Measurements from ENCODE around the gene STAMBP. TPM values are rescaled to one million over a fixed set of nuclear protein-coding genes. Genes with fewer than 3 reads are reported as not detected.
A peak's percentile ranks its signal among the peaks of the same experiment; 100 is the strongest.

STAMBP gene
- total RNA-seq, 1 donor from 2014 or later, result 36.4 TPM

DNA sequence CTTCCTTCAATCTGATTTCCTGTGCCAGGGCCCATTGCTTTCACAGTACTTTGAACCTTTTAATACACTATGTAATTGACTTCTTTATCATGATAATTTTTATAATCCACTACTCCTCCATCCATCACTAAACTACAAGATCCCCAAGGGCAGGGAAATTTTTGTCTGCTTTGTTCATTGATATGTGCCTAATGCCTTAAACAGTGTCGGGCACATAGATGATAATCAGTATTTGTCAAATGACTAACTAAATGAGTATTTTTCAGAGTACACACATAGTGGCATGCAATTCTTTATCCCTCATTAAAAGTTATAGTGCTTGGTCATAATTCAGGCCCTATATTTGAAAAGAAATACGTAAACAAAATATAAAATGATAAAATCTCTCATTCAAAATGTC lies 5.3 kb upstream of the STAMBP start:
- TF ChIP-seq, protein P1, sequence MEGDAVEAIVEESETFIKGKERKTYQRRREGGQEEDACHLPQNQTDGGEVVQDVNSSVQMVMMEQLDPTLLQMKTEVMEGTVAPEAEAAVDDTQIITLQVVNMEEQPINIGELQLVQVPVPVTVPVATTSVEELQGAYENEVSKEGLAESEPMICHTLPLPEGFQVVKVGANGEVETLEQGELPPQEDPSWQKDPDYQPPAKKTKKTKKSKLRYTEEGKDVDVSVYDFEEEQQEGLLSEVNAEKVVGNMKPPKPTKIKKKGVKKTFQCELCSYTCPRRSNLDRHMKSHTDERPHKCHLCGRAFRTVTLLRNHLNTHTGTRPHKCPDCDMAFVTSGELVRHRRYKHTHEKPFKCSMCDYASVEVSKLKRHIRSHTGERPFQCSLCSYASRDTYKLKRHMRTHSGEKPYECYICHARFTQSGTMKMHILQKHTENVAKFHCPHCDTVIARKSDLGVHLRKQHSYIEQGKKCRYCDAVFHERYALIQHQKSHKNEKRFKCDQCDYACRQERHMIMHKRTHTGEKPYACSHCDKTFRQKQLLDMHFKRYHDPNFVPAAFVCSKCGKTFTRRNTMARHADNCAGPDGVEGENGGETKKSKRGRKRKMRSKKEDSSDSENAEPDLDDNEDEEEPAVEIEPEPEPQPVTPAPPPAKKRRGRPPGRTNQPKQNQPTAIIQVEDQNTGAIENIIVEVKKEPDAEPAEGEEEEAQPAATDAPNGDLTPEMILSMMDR (IDR thresholded peaks at IDR 0.05), result no peak
- no peak for DNase-seq (ENCODE audit: low spot score in 2 of 2)
- Histone ChIP-seq H3K4me1 (peaks cover 0 to 4% of the 10 kb centered on the region in 2 donors), H3K27me3 (no peaks in the 10 kb centered on the region), H3K4me3 (no peak overlapping the region), H3K27ac (no peak overlapping the region), H3K36me3 (no peaks in the 10 kb centered on the region), H3K9me3 (no peaks in the 10 kb centered on the region)
- intact Hi-C loops (cut with DNase I), result loop anchor here (5.0 kb wide), 1 partner anchor 509 kb away; no protein-coding TSS in a partner anchor

DNA sequence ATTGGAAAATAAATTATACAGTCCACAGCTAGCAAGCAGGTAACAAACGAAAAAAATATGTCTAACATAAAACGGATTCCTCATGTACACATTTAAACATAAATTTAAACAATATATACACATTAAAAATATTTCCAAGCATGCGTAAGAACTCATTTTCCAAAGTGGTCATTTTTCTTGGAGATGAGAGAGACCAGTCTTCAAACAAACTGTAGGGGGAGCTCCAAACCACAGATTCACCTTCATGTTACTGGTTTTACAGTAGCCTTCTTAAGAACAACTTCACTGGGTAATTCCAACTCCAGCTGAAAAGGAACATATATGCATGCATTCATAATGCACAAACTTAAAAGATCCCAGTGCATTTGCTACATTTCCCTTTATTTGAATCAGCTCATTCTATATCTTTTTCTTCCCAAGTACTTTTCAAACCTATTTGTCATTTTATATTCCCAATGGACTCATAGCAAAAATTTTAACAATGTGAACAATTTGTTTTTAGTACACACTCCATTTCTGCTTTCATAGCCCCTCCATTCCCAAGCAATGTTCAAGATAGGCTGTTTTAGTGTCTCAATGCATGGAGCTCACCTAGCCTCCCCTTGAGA lies 4.7 kb upstream of the STAMBP start:
- Histone ChIP-seq H3K9me3 (no peaks in the 10 kb centered on the region), H3K27ac (no peak overlapping the region), H3K4me1 (peaks cover 0 to 4% of the 10 kb centered on the region in 2 donors), H3K27me3 (no peaks in the 10 kb centered on the region), H3K4me3 (no peak overlapping the region), H3K36me3 (no peaks in the 10 kb centered on the region)
- intact Hi-C loops (cut with DNase I), result loop anchor here (1.0 to 5.0 kb wide), 2 partner anchors 437 to 508 kb away; no protein-coding TSS in a partner anchor
- DNase-seq (ENCODE audit: low spot score in 2 of 2), result no peak
- TF ChIP-seq, protein P1 (IDR thresholded peaks at IDR 0.05), result peak; percentile 70 to 78 (median 76)

DNA sequence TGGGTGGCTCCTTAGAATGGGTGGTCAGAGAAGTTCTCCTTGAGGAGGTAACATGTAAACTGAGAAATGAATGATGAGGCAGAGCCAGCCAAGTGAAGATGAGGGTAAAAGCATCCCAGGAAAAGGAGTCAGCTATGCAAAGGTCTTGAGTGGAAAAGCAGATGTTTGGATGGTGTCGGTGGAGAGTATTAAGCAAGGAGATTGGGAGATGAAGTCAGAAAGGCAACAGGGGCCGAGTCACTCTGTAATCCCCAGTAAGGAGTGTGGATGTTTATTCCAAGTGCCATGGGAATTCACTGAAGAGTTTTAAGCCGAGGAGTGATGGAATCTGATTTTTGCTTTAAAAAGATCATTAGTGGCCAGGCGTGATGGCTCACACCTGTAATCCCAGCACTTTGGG lies 3.4 kb upstream of the STAMBP start:
- no peak overlapping the region for H3K4me3 ChIP-seq
- intact Hi-C loops (cut with DNase I), result loop anchor here (5.0 kb wide), 2 partner anchors 297 to 632 kb away; partner anchors contain the start of genes INO80B and WBP1
- H3K9me3 ChIP-seq, result no peaks in the 10 kb centered on the region
- TF ChIP-seq, protein P1 (IDR thresholded peaks at IDR 0.05), result no peak
- peaks cover 3 to 7% of the 10 kb centered on the region in 2 donors for H3K4me1 ChIP-seq
- H3K27ac ChIP-seq, result no peak overlapping the region
- DNase-seq (ENCODE audit: low spot score in 2 of 2), result no peak
- no peaks in the 10 kb centered on the region for H3K36me3 ChIP-seq
- H3K27me3 ChIP-seq, result no peaks in the 10 kb centered on the region

DNA sequence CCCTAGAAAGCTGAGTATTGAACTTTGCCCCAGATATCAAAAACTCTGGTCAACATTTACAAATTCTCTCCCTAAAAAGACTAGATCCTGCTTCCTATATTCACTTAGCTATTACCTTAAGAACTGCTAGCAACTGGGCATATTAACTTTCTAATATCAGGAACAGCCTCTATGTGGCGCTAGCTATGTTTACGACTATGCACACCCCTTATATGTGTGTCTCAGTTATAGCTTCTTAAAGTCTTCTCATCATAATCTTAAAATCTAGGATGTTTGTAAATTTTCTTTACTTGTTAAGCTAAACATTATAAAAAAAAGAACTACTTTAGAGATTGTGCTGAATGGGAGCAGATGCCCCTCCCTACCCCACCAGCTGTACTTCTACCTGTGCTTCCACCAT lies 1.7 kb upstream of the STAMBP start:
- Histone ChIP-seq H3K9me3 (no peaks in the 10 kb centered on the region), H3K4me3 (no peak overlapping the region), H3K27me3 (no peaks in the 10 kb centered on the region), H3K27ac (no peak overlapping the region), H3K4me1 (peaks cover 3 to 7% of the 10 kb centered on the region in 2 donors), H3K36me3 (peaks cover 0 to 5% of the 10 kb centered on the region in 2 donors)
- TF ChIP-seq, protein P1 (IDR thresholded peaks at IDR 0.05), result peak in 2 of 3 experiments; percentile 4 to 5
- intact Hi-C loops (cut with DNase I), result loop anchor here (5.0 kb wide), 2 partner anchors 295 to 630 kb away; partner anchors contain the start of genes INO80B and WBP1
- no peak for DNase-seq (ENCODE audit: low spot score in 2 of 2)

DNA sequence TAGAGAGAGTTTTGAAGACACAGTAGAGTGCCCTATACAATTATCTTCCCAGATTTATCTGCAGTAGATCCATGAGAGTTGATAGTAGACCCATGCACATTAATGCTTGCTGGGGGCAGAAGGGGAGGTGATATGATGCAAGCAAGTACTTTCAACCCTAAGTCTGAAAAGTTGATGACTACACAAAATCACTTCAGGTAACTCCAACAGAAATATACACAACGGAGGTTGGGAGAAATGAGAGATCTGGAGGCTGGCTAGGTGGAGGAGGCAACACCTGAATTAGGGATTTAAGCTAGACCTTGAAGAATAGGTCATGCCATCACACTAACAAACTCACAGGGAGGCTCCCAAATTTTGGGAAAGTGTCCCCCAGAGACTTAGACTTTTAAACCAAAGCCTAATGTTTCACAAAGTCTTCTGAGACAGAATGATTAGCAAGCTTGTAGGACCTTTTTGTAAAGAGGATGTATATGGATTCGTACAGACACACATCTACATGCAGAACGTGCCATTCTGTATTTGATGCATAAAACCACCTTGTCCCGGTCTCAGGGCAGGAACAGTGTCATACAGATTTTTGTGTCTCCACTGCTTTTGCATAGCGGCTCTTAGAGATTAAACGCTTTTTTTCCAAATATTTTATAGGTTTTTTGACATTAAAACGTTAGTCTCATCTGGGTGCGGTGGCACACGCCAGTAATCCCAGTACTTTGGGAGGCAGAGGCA lies 937 bp upstream of the STAMBP start:
- Histone ChIP-seq H3K36me3 (peaks cover 0 to 5% of the 10 kb centered on the region in 2 donors), H3K4me1 (peaks cover 3 to 10% of the 10 kb centered on the region in 2 donors), H3K4me3 (peak overlapping the region; percentile 81 to 91), H3K27me3 (no peaks in the 10 kb centered on the region), H3K9me3 (no peaks in the 10 kb centered on the region), H3K27ac (peak overlapping the region in 1 of 2 donors; percentile 98)
- TF ChIP-seq, protein P1 (IDR thresholded peaks at IDR 0.05), result no peak
- intact Hi-C loops (cut with DNase I), result loop anchor here (1.0 to 5.0 kb wide), 9 partner anchors 67 to 629 kb away; partner anchors contain the start of genes DGUOK, INO80B, MOB1A and MTHFD2
- DNase-seq (ENCODE audit: low spot score in 2 of 2), result no peak

Data from ascending aorta (tissue), 2 donors.